GM12873 (cell line): Measurements from ENCODE around the gene APBA3.

Experiments used
- CTCF ChIP-seq: IDR thresholded peaks from 2 replicates; pipeline ENCODE4 v1.5.1; 2012; ENCODE audit warnings: low read depth, mild to moderate bottlenecking, moderate library complexity, low read length, control low read depth; ENCODE audit not compliant: insufficient read depth; ENCODE audit errors: missing control alignments

APBA3 gene

GRCh38 chr19:3805859-3806258, 44.4 kb upstream of the APBA3 start:
- no peak for TF ChIP-seq CTCF

- no peak for TF ChIP-seq CTCF
Observed at GRCh38 chr19:3804429-3804828, 42.9 kb upstream of the APBA3 start.

GRCh38 chr19:3803986-3804385, 42.5 kb upstream of the APBA3 start:
- TF ChIP-seq CTCF: no peak

- TF ChIP-seq CTCF: no peak
Observed at GRCh38 chr19:3803114-3803888, 41.8 kb upstream of the APBA3 start.

- no peak for TF ChIP-seq CTCF
Observed at GRCh38 chr19:3801412-3802096, 40.1 kb upstream of the APBA3 start.

- TF ChIP-seq CTCF: no peak
Observed at GRCh38 chr19:3800996-3801395, 39.5 kb upstream of the APBA3 start.

GRCh38 chr19:3798137-3798536, 36.6 kb upstream of the APBA3 start:
- no peak for TF ChIP-seq CTCF
